DMS153 (cell line): ENCODE measurements around the gene CAPN13.
A peak's percentile ranks its signal among the peaks of the same experiment; 100 is the strongest.
"Not testable (repeated sequence)": the region's sequence is repeated elsewhere in the genome, so short reads cannot be mapped to it uniquely, and the experiment has no call there.

Experiments
- DNase-seq: peaks from one replicate; lab custom pipeline; 2025; lab: John Stamatoyannopoulos, UW

The CAPN13 gene

DNA sequence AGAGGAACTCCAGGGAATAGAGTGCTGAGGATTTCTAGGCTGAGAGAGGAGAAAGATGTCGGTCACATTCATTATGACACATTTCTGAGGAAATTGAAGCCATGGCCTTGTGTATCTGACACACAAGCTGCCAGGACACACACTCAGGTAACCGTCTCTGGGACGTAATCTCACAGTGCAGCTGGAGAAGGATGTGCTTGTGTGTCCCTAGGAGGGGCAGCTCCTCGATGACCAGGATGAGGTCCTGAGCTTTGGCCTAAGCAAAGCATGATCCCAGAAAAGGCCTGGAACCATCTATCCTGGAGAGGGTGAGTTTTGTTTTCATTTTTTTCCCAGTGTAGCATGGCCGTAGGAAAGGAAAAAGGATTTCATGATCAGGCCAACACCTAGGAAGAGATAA is 102.2 kb downstream of the CAPN13 start:
- no peak for DNase-seq

DNA sequence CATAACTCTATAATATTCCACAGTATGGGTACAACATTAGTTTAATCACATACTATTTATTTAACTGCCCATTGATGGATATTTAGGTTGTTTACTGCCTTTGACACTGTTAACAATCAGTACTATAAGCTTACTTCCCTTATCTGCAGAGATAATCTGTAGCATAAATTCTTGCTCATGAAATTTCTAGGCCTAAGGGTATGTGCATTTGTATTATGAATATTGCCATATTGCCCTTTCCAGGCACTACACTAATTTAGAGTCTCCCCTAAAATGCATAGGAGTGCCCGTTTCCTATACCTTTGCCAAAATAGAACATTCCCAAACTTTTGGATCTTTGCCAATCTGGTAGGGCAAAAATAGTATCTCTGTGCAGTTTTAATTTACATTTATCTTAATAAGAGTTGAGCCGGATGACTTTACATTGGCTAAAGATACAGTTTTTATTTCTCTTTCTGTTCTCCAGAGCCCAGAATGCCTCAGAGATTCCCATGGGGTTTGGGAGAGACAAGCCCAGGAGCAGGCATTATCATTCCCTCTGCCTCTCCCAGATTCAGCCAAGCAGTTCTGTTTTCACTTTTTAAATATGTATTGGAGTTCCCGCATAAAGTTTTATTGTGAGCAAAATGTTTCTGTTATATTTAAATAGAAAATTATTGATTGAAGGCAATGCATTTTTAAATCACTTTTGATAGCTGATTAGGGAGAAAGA is 102.8 kb downstream of the CAPN13 start:
- DNase-seq = no peak

- DNase-seq = no peak
Measured at GRCh38 chr2:30702694-30703093, 104.6 kb downstream of the CAPN13 start.

DNA sequence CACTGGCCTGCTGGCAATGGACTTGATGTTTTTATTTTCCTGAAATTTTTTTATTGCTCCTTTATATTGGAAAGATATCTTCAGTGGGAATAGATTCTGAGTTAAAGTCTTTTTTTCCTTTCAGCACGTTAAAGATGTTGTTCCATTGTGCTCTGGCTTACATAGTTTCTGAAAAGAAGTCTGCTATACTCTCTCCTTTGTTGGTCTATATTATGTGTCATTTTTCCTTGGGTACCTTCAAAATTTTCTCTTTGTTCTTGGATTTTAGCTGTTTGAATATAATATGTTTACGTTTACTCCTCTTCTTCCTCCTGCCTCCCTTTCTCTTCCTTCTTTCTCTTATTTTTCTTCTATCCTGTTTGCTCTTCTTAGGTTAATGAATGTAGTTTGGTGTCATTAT is 105.5 kb downstream of the CAPN13 start:
- no peak for DNase-seq

- not testable (repeated sequence) for DNase-seq
Measured at GRCh38 chr2:30697242-30698103, 109.8 kb downstream of the CAPN13 start.

DNA sequence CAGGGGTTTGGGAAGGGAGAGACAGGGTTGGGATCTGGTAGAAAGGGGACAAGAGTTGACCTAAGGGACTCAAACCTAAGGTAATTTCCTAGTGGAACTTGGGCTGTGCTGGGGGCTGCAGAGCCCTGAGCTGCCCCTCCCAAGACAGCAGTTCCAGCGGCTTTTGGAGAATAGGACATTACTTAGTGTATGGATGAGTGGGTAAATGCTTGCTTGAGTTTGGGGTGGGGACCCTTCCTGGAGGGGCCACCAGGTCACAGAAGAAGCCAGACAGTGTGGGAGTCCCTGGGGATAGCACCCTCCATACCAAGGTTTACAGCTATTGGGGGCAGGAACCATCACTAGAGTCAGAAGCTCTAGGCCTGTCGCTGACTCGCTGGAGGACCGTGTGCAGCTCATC is 111.5 kb downstream of the CAPN13 start:
- no peak for DNase-seq

DNA sequence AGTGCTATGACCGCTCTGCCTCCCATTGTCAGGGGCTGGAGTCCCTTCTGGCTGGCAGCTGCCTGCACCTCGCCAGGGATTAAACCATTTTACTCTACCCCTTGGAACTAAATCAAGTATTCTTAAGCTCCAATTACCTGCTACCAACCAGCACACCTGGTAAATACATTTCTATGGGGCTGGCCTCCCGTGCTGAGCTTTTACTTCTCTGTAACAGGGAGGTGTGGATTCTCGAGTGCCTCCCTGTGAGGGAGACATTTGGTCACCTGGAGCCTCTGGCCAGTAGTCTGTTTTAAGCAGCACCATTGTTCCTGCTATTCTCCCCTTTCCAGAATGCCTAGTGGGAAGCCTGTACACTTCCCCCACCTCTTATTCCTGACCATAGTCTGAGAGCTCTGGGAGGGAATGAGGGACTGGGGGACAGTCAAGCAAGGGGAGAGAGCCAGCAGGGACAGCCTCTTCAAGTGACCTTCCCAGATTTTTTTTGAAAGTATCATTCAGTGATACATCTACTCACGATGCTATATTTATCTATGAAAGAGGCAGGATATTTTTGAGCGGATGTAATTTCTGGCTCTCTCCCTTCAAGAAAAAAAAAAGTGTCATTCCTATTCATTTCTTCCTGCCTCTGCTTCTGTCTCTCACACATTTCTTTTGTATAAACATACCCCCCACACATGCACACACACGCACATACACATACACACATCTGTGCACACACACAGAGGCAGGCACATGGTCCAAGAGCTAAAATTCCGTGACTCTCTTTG is 112.8 kb downstream of the CAPN13 start:
- no peak for DNase-seq

GRCh38 chr2:30693821-30694281 is 113.4 kb downstream of the CAPN13 start:
- DNase-seq = no peak

DNA sequence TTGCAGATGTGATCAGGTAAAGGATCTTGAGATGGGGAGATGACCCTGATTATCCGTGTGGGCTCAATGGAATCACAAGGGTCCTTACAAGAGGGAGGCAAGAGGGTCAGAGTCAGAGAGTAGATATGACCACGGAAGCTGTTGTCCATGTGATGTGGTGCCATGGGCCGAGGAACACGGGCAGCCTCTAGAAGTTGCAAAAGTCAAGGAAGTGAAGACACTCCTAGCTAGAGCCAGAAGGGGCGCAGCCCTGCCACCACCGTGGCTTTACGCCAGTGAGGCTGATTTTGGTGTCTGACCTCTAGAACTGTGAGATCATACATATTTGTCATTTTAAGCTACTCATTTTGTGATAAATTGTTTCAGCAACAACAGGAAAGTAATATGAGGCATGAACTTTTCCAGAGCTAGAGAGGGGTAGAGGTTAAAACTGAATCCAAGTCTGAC is 114.4 kb downstream of the CAPN13 start:
- DNase-seq = no peak

- no peak for DNase-seq
Measured at GRCh38 chr2:30691948-30692828, 115.1 kb downstream of the CAPN13 start.

GRCh38 chr2:30691091-30691947 is 115.9 kb downstream of the CAPN13 start:
- no peak for DNase-seq

DNA sequence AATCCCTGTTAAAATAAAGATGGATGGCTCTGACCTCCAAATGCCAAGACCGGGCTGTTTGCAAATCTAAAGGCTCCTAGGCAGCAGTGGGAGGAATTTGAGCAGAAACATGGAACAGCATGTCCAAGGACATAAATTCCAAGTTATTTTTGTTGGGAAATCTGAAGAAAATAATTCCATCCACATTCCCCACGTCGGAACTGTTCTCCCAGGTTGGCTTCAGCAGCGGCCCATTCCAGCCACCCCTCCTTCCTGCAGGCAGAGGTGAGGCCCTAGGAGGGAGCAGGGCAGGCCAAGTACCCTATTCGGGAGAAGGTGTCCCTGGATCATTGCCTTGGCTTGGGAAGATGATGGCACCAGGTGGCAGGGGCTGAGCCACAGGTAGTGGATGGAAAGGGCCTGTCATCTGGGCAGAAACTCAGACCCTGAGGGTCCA is 117.1 kb downstream of the CAPN13 start:
- no peak for DNase-seq

- no peak for DNase-seq
Measured at GRCh38 chr2:30689496-30690125, 117.6 kb downstream of the CAPN13 start.

DNA sequence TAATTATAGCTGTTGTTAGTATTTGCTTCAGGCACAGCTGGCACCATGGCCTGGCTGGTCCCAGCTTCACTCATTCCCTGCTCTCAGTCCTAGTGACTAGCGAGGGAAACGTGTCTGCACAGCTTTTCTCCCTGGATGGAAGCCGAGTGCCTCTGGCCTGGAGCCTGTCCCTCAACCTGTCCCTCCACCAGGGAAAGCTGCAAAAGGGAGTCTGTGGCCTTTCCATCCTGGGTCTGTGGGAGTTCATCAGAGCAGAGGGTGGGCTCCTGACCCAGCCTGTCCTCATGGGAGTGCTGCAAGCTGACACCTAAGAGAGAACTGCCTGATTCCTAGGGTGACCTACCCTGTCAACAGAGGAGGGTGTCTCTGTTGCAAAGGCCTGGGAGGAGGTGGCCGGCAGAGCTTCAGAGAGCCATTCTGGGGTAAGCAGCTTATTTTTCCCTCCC is 118.3 kb downstream of the CAPN13 start:
- DNase-seq = no peak

- no peak for DNase-seq
Measured at GRCh38 chr2:30686669-30687068, 120.6 kb downstream of the CAPN13 start.

DNA sequence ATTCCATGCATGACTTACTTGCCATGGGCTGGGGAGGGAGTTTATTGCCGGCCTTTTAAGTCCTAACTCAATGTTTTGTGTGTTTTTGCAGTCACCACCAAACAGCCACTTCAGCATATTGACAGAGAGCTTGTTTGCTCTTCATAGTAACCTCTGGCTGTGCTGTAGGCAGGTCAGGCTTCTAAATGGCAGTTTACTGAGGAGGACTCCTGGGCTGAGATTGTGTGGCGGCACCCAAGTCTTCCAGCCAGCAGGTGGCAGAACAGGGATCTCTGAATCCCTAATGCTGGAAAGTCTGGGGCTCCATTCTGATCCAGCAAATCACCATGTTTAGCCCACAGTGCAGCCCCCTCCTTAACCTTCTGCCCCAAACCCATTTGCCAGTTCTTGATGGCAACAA is 121.2 kb downstream of the CAPN13 start:
- DNase-seq = peak; percentile 87

DNA sequence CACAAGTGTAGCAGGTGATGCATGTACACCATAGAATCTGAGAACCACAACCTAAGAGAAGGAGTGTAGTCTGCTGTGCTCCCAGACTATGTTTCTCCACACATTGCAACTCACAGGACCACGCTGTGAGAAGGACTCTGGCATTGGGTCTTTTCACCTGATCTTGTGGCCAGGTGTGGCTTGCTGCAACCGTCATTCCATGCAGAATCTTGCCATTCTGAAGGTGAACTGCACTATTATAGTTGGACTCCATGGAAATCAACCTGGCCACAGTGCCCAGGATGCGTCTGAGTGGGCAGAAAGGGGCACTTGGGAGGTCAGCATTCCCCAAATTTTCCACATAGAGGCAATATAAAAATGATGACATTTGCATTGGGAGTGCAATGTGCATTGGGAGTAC is 122.2 kb downstream of the CAPN13 start:
- no peak for DNase-seq

- DNase-seq = no peak
Measured at GRCh38 chr2:30684516-30684915, 122.7 kb downstream of the CAPN13 start.

GRCh38 chr2:30684026-30684425 is 123.2 kb downstream of the CAPN13 start:
- no peak for DNase-seq
